HCT116 (cell line): ENCODE results near the gene HPN.

Experiments
- CTCF ChIP-seq, 3 experiments: fragments of 200-600 bp in 1 of 3; sonication (generic) in 1 of 3; IDR thresholded peaks in 2 of 3; conservative IDR thresholded peaks in 1 of 3; 2 replicates each; pipeline ENCODE4 v1.5.1; 2012 to 2017; ENCODE audit warnings: low read depth in 2 of 3, low read length in 2 of 3, antibody characterized with exemption in 1 of 3, borderline replicate concordance in 1 of 3, control low read depth in 1 of 3, mild to moderate bottlenecking in 1 of 3, mixed read lengths in 1 of 3, mixed run types in 1 of 3, moderate library complexity in 1 of 3; ENCODE audit not compliant: insufficient read depth in 1 of 3
- EGR1 ChIP-seq: IDR thresholded peaks from 2 replicates; pipeline ENCODE4 v1.6.1; 2012; ENCODE audit warnings: low read depth
- EZH2 ChIP-seq: fragments of 200-600 bp; sonication (generic); IDR thresholded peaks from 2 replicates; pipeline ENCODE4 v1.6.1; 2017; ENCODE audit warnings: antibody characterized with exemption, mixed run types
- EZH2phosphoT487 ChIP-seq: fragments of 200-600 bp; IDR thresholded peaks from 2 replicates; pipeline ENCODE4 v1.6.1; 2018; ENCODE audit warnings: antibody characterized with exemption, borderline replicate concordance
- FOSL1 ChIP-seq: IDR thresholded peaks from 2 replicates; pipeline ENCODE4 v1.6.1; 2012; ENCODE audit warnings: low read depth
- POLR2A ChIP-seq: IDR thresholded peaks from 2 replicates; pipeline ENCODE4 v1.7.0; 2011; ENCODE audit warnings: borderline replicate concordance; ENCODE audit not compliant: insufficient read depth, insufficient read length; ENCODE audit errors: extremely low read depth
- POLR2AphosphoS5 ChIP-seq: IDR thresholded peaks from 2 replicates; pipeline ENCODE4 v1.6.1; 2011; ENCODE audit warnings: mild to moderate bottlenecking, low read depth, low read length, moderate library complexity
- SIN3A ChIP-seq: IDR thresholded peaks from 2 replicates; pipeline ENCODE4 v1.6.1; 2012; ENCODE audit warnings: low read depth
- TCF7L2 ChIP-seq: IDR thresholded peaks from 2 replicates; pipeline ENCODE4 v1.7.0; 2011; ENCODE audit warnings: borderline replicate concordance, inconsistent platforms; ENCODE audit not compliant: insufficient read depth, insufficient read length; ENCODE audit errors: extremely low read depth
- ZBTB33 ChIP-seq: IDR thresholded peaks from 2 replicates; pipeline ENCODE4 v1.6.1; 2011; ENCODE audit warnings: mild to moderate bottlenecking, low read length, moderate library complexity; ENCODE audit not compliant: insufficient replicate concordance; ENCODE audit errors: extremely low read depth
- ZFX ChIP-seq: fragments of 450-650 bp; IDR thresholded peaks from 2 replicates; pipeline ENCODE4 v1.6.1; 2017
- ZNF274 ChIP-seq: fragments of 200-500 bp; sonication (Bioruptor generic); IDR thresholded peaks from 2 replicates; pipeline ENCODE4 v1.6.1; 2014; ENCODE audit warnings: mild to moderate bottlenecking, low read depth, low read length, inconsistent platforms
- TF ChIP-seq, protein P1 (sequence below): IDR thresholded peaks from 2 replicates; pipeline ENCODE4 v1.6.1; 2012; ENCODE audit warnings: low read depth

GRCh38 chr19:35055715-35056179 lies 14.2 kb downstream of the HPN start:
- TF ChIP-seq ZBTB33 (no peak), ZFX (no peak), CTCF (IDR thresholded peaks at IDR 0.05 in 2 of 3, conservative IDR thresholded peaks at IDR 0.05 in 1 of 3; ENCODE audit: borderline replicate concordance in 1 of 3, insufficient read depth in 1 of 3, low read depth in 2 of 3, low read length in 2 of 3) (peak; percentile 69 to 88 (median 71)), EZH2phosphoT487 (no peak), FOSL1 (no peak), EZH2 (no peak), EGR1 (no peak), POLR2AphosphoS5 (no peak), POLR2A (no peak), TCF7L2 (no peak), ZNF274 (no peak), SIN3A (no peak)
- TF ChIP-seq, protein P1, sequence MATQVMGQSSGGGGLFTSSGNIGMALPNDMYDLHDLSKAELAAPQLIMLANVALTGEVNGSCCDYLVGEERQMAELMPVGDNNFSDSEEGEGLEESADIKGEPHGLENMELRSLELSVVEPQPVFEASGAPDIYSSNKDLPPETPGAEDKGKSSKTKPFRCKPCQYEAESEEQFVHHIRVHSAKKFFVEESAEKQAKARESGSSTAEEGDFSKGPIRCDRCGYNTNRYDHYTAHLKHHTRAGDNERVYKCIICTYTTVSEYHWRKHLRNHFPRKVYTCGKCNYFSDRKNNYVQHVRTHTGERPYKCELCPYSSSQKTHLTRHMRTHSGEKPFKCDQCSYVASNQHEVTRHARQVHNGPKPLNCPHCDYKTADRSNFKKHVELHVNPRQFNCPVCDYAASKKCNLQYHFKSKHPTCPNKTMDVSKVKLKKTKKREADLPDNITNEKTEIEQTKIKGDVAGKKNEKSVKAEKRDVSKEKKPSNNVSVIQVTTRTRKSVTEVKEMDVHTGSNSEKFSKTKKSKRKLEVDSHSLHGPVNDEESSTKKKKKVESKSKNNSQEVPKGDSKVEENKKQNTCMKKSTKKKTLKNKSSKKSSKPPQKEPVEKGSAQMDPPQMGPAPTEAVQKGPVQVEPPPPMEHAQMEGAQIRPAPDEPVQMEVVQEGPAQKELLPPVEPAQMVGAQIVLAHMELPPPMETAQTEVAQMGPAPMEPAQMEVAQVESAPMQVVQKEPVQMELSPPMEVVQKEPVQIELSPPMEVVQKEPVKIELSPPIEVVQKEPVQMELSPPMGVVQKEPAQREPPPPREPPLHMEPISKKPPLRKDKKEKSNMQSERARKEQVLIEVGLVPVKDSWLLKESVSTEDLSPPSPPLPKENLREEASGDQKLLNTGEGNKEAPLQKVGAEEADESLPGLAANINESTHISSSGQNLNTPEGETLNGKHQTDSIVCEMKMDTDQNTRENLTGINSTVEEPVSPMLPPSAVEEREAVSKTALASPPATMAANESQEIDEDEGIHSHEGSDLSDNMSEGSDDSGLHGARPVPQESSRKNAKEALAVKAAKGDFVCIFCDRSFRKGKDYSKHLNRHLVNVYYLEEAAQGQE = no peak
